ENCODE data around the gene ARG2.
A peak's percentile ranks its signal among the peaks of the same experiment; 100 is the strongest.
"Not testable (repeated sequence)": the region's sequence is repeated elsewhere in the genome, so short reads cannot be mapped to it uniquely, and the experiment has no call there.

Gene ARG2

GRCh38 chr14:67583711-67584644, 35.7 kb upstream of the ARG2 start:
- in situ Hi-C loops (cut with HindIII; ENCODE audit: low pct_ligation_motif_present, low pct_unique_long_range_greater_than_20kb, low sequenced_read_pairs), result no loop called here
- DNase-seq, result peak; percentile 46

- DNase-seq, result no peak
- in situ Hi-C loops (cut with HindIII; ENCODE audit: low pct_ligation_motif_present, low pct_unique_long_range_greater_than_20kb, low sequenced_read_pairs), result no loop called here
Observed at GRCh38 chr14:67584978-67585377, 34.7 kb upstream of the ARG2 start.

GRCh38 chr14:67586369-67586768, 33.4 kb upstream of the ARG2 start:
- DNase-seq, result no peak
- in situ Hi-C loops (cut with HindIII; ENCODE audit: low pct_ligation_motif_present, low pct_unique_long_range_greater_than_20kb, low sequenced_read_pairs), result no loop called here

GRCh38 chr14:67589204-67589770, 30.4 kb upstream of the ARG2 start:
- in situ Hi-C loops (cut with HindIII; ENCODE audit: low pct_ligation_motif_present, low pct_unique_long_range_greater_than_20kb, low sequenced_read_pairs), result no loop called here
- no peak for DNase-seq

GRCh38 chr14:67593650-67594049, 26.1 kb upstream of the ARG2 start:
- in situ Hi-C loops (cut with HindIII; ENCODE audit: low pct_ligation_motif_present, low pct_unique_long_range_greater_than_20kb, low sequenced_read_pairs), result not testable (repeated sequence)
- DNase-seq, result peak; percentile 5

- DNase-seq, result no peak
- in situ Hi-C loops (cut with HindIII; ENCODE audit: low pct_ligation_motif_present, low pct_unique_long_range_greater_than_20kb, low sequenced_read_pairs), result no loop called here
Observed at GRCh38 chr14:67595392-67595791, 24.3 kb upstream of the ARG2 start.

- in situ Hi-C loops (cut with HindIII; ENCODE audit: low pct_ligation_motif_present, low pct_unique_long_range_greater_than_20kb, low sequenced_read_pairs), result no loop called here
- DNase-seq, result peak; percentile 87
Observed at GRCh38 chr14:67599698-67600561, 19.8 kb upstream of the ARG2 start, which contains the start of gene PIGH. PIGH (minus strand) TSS chr14:67600268; CDS start chr14:67600203, 65 bp downstream.

- in situ Hi-C loops (cut with HindIII; ENCODE audit: low pct_ligation_motif_present, low pct_unique_long_range_greater_than_20kb, low sequenced_read_pairs); DNase-seq: not testable (repeated sequence)
Observed at GRCh38 chr14:67600562-67600974, 19.2 kb upstream of the ARG2 start.

- no peak for DNase-seq
- in situ Hi-C loops (cut with HindIII; ENCODE audit: low pct_ligation_motif_present, low pct_unique_long_range_greater_than_20kb, low sequenced_read_pairs), result no loop called here
Observed at GRCh38 chr14:67602076-67602475, 17.6 kb upstream of the ARG2 start.

- no peak for DNase-seq
Observed at GRCh38 chr14:67602995-67603545, 16.6 kb upstream of the ARG2 start.

GRCh38 chr14:67607646-67608045, 12.1 kb upstream of the ARG2 start:
- no peak for DNase-seq
- in situ Hi-C loops (cut with HindIII; ENCODE audit: low pct_ligation_motif_present, low pct_unique_long_range_greater_than_20kb, low sequenced_read_pairs), result no loop called here

More at GRCh38 chr14:67602995-67603545, 16.6 kb upstream of the ARG2 start:
- in situ Hi-C loops (cut with HindIII; ENCODE audit: low pct_ligation_motif_present, low pct_unique_long_range_greater_than_20kb, low sequenced_read_pairs), result no loop called here

- in situ Hi-C loops (cut with HindIII; ENCODE audit: low pct_ligation_motif_present, low pct_unique_long_range_greater_than_20kb, low sequenced_read_pairs), result no loop called here
- DNase-seq, result no peak
Observed at GRCh38 chr14:67609642-67610310, 9.9 kb upstream of the ARG2 start.

GRCh38 chr14:67610491-67610890, 9.2 kb upstream of the ARG2 start:
- no peak for DNase-seq

GRCh38 chr14:67618617-67619063, 1.1 kb upstream of the ARG2 start:
- in situ Hi-C loops (cut with HindIII; ENCODE audit: low pct_ligation_motif_present, low pct_unique_long_range_greater_than_20kb, low sequenced_read_pairs), result no loop called here
- DNase-seq, result peak; percentile 75

More at GRCh38 chr14:67610491-67610890, 9.2 kb upstream of the ARG2 start:
- in situ Hi-C loops (cut with HindIII; ENCODE audit: low pct_ligation_motif_present, low pct_unique_long_range_greater_than_20kb, low sequenced_read_pairs), result no loop called here

- no peak for DNase-seq
- in situ Hi-C loops (cut with HindIII; ENCODE audit: low pct_ligation_motif_present, low pct_unique_long_range_greater_than_20kb, low sequenced_read_pairs), result no loop called here
Observed at GRCh38 chr14:67620217-67620785, 581 bp downstream of the ARG2 start.

GRCh38 chr14:67622675-67623074, 3.0 kb downstream of the ARG2 start:
- DNase-seq, result peak; percentile 26
- in situ Hi-C loops (cut with HindIII; ENCODE audit: low pct_ligation_motif_present, low pct_unique_long_range_greater_than_20kb, low sequenced_read_pairs), result no loop called here

GRCh38 chr14:67623114-67623513, 3.4 kb downstream of the ARG2 start:
- DNase-seq, result no peak
- in situ Hi-C loops (cut with HindIII; ENCODE audit: low pct_ligation_motif_present, low pct_unique_long_range_greater_than_20kb, low sequenced_read_pairs), result no loop called here

GRCh38 chr14:67626131-67626530, 6.4 kb downstream of the ARG2 start:
- DNase-seq; in situ Hi-C loops (cut with HindIII; ENCODE audit: low pct_ligation_motif_present, low pct_unique_long_range_greater_than_20kb, low sequenced_read_pairs): not testable (repeated sequence)

Measured in ACHN (cell line).